Heart left ventricle (tissue), 13 donors: ENCODE data around the gene STAM.

Source experiments
- CTCF ChIP-seq, 12 donors: fragments of 200-600 bp; sonication (generic) in 4 of 12; IDR thresholded peaks; one replicate each; pipeline versions ENCODE4 v1.5.0 to v1.8.0; 2018 to 2022; ENCODE audit warnings: antibody characterized with exemption in 12 of 12, mild to moderate bottlenecking in 5 of 12
- POLR2A ChIP-seq, 2 donors: fragments of 450-650 bp; IDR thresholded peaks; one replicate each; pipeline ENCODE4 v1.6.1; 2017; ENCODE audit warnings: antibody characterized with exemption in 2 of 2, mild to moderate bottlenecking in 2 of 2, moderate library complexity in 2 of 2
- donor health status: ischemic (EF 13 %, LVEDD 7.1; RV severe dilation, severe dysfunction).
- donor health status: DM: no; HTN: yes; CAD: no.
- donor health status: DM: no; HTN: no; CAD: no.
- donor health status: ischemic (EF 25% LVEDD 6.9; RV normal size, moderate dysfunction).
- donor health status: ischemic (EF 25% LVEDD 5.7; RV mildly dilated, moderate dysfunction).
- donor health status: ischemic (EF 35%, LVEDD 5.7; RV mildly dilated, moderate dysfunction).
- donor health status: nonischemic (EF 11% LVEDD 7.7; RV severe dilation, severe dysfunction).
- donor health status: DM: yes; HTN: yes; CAD: no.
- donor health status: PGD.
- donor health status: ischemic (EF 29% LVEDD 5.4; RV normal size, mild dysfunction).
- donor health status: nonischemic (EF 23%, LVEDD 6.1; RV moderate dilation, normal function).

DNA sequence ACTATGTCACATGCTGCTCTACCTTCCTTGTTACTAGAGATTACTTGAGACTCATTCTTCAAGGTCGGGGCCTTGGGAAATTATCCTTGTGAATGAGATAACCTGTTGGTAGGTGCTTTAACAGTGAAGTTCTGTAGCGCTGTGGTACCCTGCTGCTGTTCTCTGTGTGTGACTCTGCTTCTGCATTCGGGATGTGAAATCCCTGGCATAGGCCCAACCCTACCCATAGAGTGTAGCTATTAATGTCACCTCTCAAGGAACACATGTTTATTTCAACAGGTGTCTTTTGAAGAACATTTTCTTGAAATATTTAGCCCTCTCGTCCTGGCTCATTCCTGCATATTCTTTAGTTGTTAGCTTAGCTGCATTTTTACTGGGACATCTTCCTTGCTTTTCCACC, 66.2 kb downstream of the STAM start:
- TF ChIP-seq CTCF (IDR thresholded peaks at IDR 0.05) (no peak), POLR2A (IDR thresholded peaks at IDR 0.05) (no peak)
